ENCODE measurements around the gene OXA1L. TPM values are rescaled to one million over a fixed set of nuclear protein-coding genes. Genes with fewer than 3 reads are reported as not detected.

Gene OXA1L
- total and polyA plus RNA-seq, 2 of the 13 experiments (the other 11 are each of a cell fraction or from before 2014, with no cell fraction given) = 230 to 589 TPM

- TF ChIP-seq ZNF382 (CRISPR knock-in tag; IDR thresholded peaks at IDR 0.05; ENCODE audit: borderline replicate concordance) = no peak
- TF ChIP-seq ZNF737 (CRISPR knock-in tag; IDR thresholded peaks at IDR 0.05; ENCODE audit: borderline replicate concordance) = peak; percentile 80; the same call in 1 of the 2 replicates
- peak; percentile 78; the same call in 1 of the 2 replicates for TF ChIP-seq SMAD3 (CRISPR knock-in tag; IDR thresholded peaks at IDR 0.05)
- TF ChIP-seq ZNF446 (CRISPR knock-in tag; IDR thresholded peaks at IDR 0.05) = no peak
- TF ChIP-seq U2AF1 (optimal IDR thresholded peaks at IDR 0.05; ENCODE audit: low read depth, low read length) = no peak
- TF ChIP-seq NFIB (CRISPR knock-in tag; IDR thresholded peaks at IDR 0.05; ENCODE audit: borderline replicate concordance) = no peak
- TF ChIP-seq ZNF629 (CRISPR knock-in tag; conservative IDR thresholded peaks at IDR 0.05) = no peak
- TF ChIP-seq FOXK2 (IDR thresholded peaks at IDR 0.05) = no peak
- TF ChIP-seq SP140L (CRISPR knock-in tag; IDR thresholded peaks at IDR 0.05; ENCODE audit: borderline replicate concordance) = 0 out of 2 replicates have a peak, but pooled peaks have one; percentile 87
Observed at GRCh38 chr14:22821193-22822015, 54.9 kb downstream of the OXA1L start (continued).

GRCh38 chr14:22822016-22822570, 55.6 kb downstream of the OXA1L start:
- Histone ChIP-seq H2AFZ (ENCODE audit: low read length) (no peak overlapping the region), H3K27me3 (ENCODE audit: control insufficient read depth in 1 of 2, insufficient read depth in 2 of 2, low read length in 2 of 2) (0 out of 5 replicates have a peak, but pooled peaks cover 0 to 3% of the 10 kb centered on the region in 2 experiments), H3K9ac (ENCODE audit: insufficient read depth, low read depth, low read length) (no peak overlapping the region), H3K27ac (ENCODE audit: extremely low read length, insufficient read depth, low read length) (no peak overlapping the region), H3K36me3 (replicated peaks in 1 of 2; ENCODE audit: control insufficient read depth in 1 of 2, insufficient read depth in 2 of 2, low read length in 2 of 2) (no peaks in the 10 kb centered on the region), H3K4me1 (ENCODE audit: insufficient read depth, low read length) (peaks cover 67% of the 10 kb centered on the region), H3K4me3 (replicated peaks in 1 of 3; ENCODE audit: insufficient read depth in 1 of 3, low read depth in 2 of 3, low read length in 3 of 3) (peak overlapping the region in 1 of 3 experiments; percentile 30; a peak in 1 of 6 replicates), H3K4me2 (ENCODE audit: low read depth, low read length) (peak overlapping the region; percentile 60), H3K79me2 (ENCODE audit: insufficient read depth, low read length) (no peaks in the 10 kb centered on the region), H3K9me3 (ENCODE audit: low read length) (no peaks in the 10 kb centered on the region), H4K20me1 (ENCODE audit: insufficient read depth, low read length) (no peaks in the 10 kb centered on the region)
- DNase-seq (ENCODE audit: low spot score) (no peak), FAIRE-seq (no peak), ATAC-seq (no peak)
- 86% methylated on average over 32 of the region's 32 CpGs for WGBS (ENCODE audit: low lambda C conversion rate)
- in situ Hi-C loops (cut with HindIII; ENCODE audit: extremely low pct_ligation_motif_present, low pct_unique_long_range_greater_than_20kb) (loop anchor here (5.0 kb wide), 1 partner anchor 80 kb away; no protein-coding TSS in a partner anchor), intact Hi-C loops (cut with micrococcal nuclease; ENCODE audit: unreplicated experiment) (no loop called here)
- BruUV-seq (replicated peaks) = no TSS peak
- ChIA-PET POLR2A (interaction anchor here (0.6 to 5.0 kb wide), 22 partner anchors 8 to 263 kb away, joined by 3 to 29 read pairs (median 6); partner anchors contain the start of genes DAD1, HAUS4, MMP14 and OXA1L), CTCF (ENCODE audit: low intra/inter-chr PET ratio, low total read pairs) (interaction anchor here (1.0 to 6.1 kb wide), 10 partner anchors 15 to 265 kb away, joined by 3 to 141 read pairs (median 5); no protein-coding TSS in a partner anchor)
- TF ChIP-seq FIP1L1 (IDR thresholded peaks at IDR 0.05; ENCODE audit: borderline replicate concordance, insufficient read depth, low read depth, low read length) (no peak), ZNF75D (CRISPR knock-in tag; IDR thresholded peaks at IDR 0.05; ENCODE audit: borderline replicate concordance) (no peak), MED1 (CRISPR knock-in tag; IDR thresholded peaks at IDR 0.05) (0 out of 2 replicates have a peak, but pooled peaks have one; percentile 12), HINFP (CRISPR knock-in tag; IDR thresholded peaks at IDR 0.05; ENCODE audit: low read depth) (no peak), ZNF350 (CRISPR knock-in tag; IDR thresholded peaks at IDR 0.05; ENCODE audit: borderline replicate concordance, low read depth) (no peak), ZNF12 (CRISPR knock-in tag; IDR thresholded peaks at IDR 0.05) (no peak), SNAI1 (CRISPR knock-in tag; IDR thresholded peaks at IDR 0.05; ENCODE audit: borderline replicate concordance) (no peak), STAG1 (CRISPR knock-in tag; IDR thresholded peaks at IDR 0.05) (no peak), ZKSCAN5 (CRISPR knock-in tag; IDR thresholded peaks at IDR 0.05) (no peak), ZNF280B (CRISPR knock-in tag; IDR thresholded peaks at IDR 0.05; ENCODE audit: borderline replicate concordance) (no peak)

Measured in HepG2 (cell line).